ENCODE measurements around the gene IL1RL2. TPM values are rescaled to one million over a fixed set of nuclear protein-coding genes. Genes with fewer than 3 reads are reported as not detected.

Gene IL1RL2
- total RNA-seq, 4 donors from 2014 or later = 0.35 to 0.49 TPM; not detected in 2

DNA sequence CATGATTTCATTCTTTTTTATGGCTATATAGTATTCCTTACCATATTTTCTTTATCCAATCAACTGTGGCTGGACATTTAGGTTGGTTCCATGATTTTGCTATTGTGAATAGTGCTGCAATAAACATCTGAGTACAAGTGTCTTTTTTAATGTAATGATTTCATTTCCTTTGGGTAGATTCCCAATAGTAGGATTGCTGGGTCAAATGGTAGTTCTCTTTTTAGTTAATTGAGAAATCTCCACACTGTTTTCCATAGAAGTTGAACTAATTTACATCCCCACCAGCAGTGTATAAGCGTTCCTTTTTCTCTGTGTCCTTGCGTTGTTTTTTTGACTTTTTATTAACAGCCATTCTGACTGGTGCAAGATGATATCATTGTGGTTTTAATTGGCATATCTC is 65.4 kb downstream of the IL1RL2 start:
- no peaks in the 10 kb centered on the region for H3K9me3 ChIP-seq
- no peak overlapping the region for H3K4me3 ChIP-seq
- ATAC-seq (no peak), DNase-seq (no peak)
- H3K4me1 ChIP-seq = peaks cover 10 to 14% of the 10 kb centered on the region in 2 donors
- H3K27ac ChIP-seq = no peak overlapping the region
- intact Hi-C loops (cut with DNase I; ENCODE audit: low total_unique reads) (no loop called here), in situ Hi-C loops (cut with MboI; ENCODE audit: low sequenced_read_pairs in 4 of 4) (loop anchor here in 2 of 4 donors (10.0 kb wide), 2 partner anchors 103 to 193 kb away; partner anchors contain the start of gene IL18R1 (in 1 of the 2))
- H3K36me3 ChIP-seq = no peaks in the 10 kb centered on the region
- TF ChIP-seq POLR2A (IDR thresholded peaks at IDR 0.05) (no peak), CTCF (IDR thresholded peaks at IDR 0.05 in 4 of 5, conservative IDR thresholded peaks at IDR 0.05 in 1 of 5) (no peak)
- H3K27me3 ChIP-seq = peaks cover 0 to 16% (median 0%) of the 10 kb centered on the region in 3 donors

- no peaks in the 10 kb centered on the region for H3K9me3 ChIP-seq
- peaks cover 12 to 24% of the 10 kb centered on the region in 2 donors for H3K4me1 ChIP-seq
- in situ Hi-C loops (cut with MboI; ENCODE audit: low sequenced_read_pairs in 4 of 4) (loop anchor here in 2 of 4 donors (10.0 kb wide), 2 partner anchors 102 to 192 kb away; partner anchors contain the start of gene IL18R1 (in 1 of the 2)), intact Hi-C loops (cut with DNase I; ENCODE audit: low total_unique reads) (no loop called here)
- TF ChIP-seq CTCF (IDR thresholded peaks at IDR 0.05 in 4 of 5, conservative IDR thresholded peaks at IDR 0.05 in 1 of 5) (no peak), POLR2A (IDR thresholded peaks at IDR 0.05) (no peak)
- peaks cover 0 to 16% (median 0%) of the 10 kb centered on the region in 3 donors for H3K27me3 ChIP-seq
- no peak overlapping the region for H3K27ac ChIP-seq
- H3K36me3 ChIP-seq = no peaks in the 10 kb centered on the region
- DNase-seq = no peak
- ATAC-seq = no peak
- no peak overlapping the region for H3K4me3 ChIP-seq
These were observed 66.4 kb downstream of the IL1RL2 start for GRCh38 chr2:102253140-102253752.

GRCh38 chr2:102253753-102254150 is 66.9 kb downstream of the IL1RL2 start:
- intact Hi-C loops (cut with DNase I; ENCODE audit: low total_unique reads) = loop anchor here (2.0 kb wide), 1 partner anchor 101 kb away; the partner anchor contains the start of gene IL18R1
- H3K4me1 ChIP-seq = peaks cover 12 to 28% of the 10 kb centered on the region in 2 donors

GRCh38 chr2:102256276-102256675 is 69.5 kb downstream of the IL1RL2 start:
- no peaks in the 10 kb centered on the region for H3K36me3 ChIP-seq
- in situ Hi-C loops (cut with MboI; ENCODE audit: low sequenced_read_pairs in 4 of 4) (loop anchor here in 2 of 4 donors (5.0 to 10.0 kb wide), 3 partner anchors 96 to 189 kb away; partner anchors contain the start of gene IL18R1 (in 1 of the 2)), intact Hi-C loops (cut with DNase I; ENCODE audit: low total_unique reads) (no loop called here)
- no peaks in the 10 kb centered on the region for H3K9me3 ChIP-seq
- peak overlapping the region; percentile 15 to 24 (median 22) for H3K4me3 ChIP-seq
- peaks cover 0 to 12% (median 0%) of the 10 kb centered on the region in 3 donors for H3K27me3 ChIP-seq
- no peak for DNase-seq
- no peak for ATAC-seq
- no peak for TF ChIP-seq CTCF (IDR thresholded peaks at IDR 0.05 in 4 of 5, conservative IDR thresholded peaks at IDR 0.05 in 1 of 5)
- H3K27ac ChIP-seq = peak overlapping the region in 2 of 4 donors; percentile 72 to 82
- H3K4me1 ChIP-seq = peaks cover 12 to 35% of the 10 kb centered on the region in 2 donors

More at GRCh38 chr2:102253753-102254150, 66.9 kb downstream of the IL1RL2 start:
- Histone ChIP-seq H3K36me3 (no peaks in the 10 kb centered on the region), H3K4me3 (no peak overlapping the region), H3K9me3 (no peaks in the 10 kb centered on the region), H3K27ac (no peak overlapping the region), H3K27me3 (peaks cover 0 to 16% (median 0%) of the 10 kb centered on the region in 3 donors)
- DNase-seq (no peak), ATAC-seq (no peak)
- peak in 1 of 5 experiments; percentile 29 for TF ChIP-seq CTCF (IDR thresholded peaks at IDR 0.05 in 4 of 5, conservative IDR thresholded peaks at IDR 0.05 in 1 of 5)
- no peak for TF ChIP-seq POLR2A (IDR thresholded peaks at IDR 0.05)
- in situ Hi-C loops (cut with MboI; ENCODE audit: low sequenced_read_pairs in 4 of 4) = loop anchor here in 2 of 4 donors (10.0 kb wide), 2 partner anchors 101 to 191 kb away; partner anchors contain the start of gene IL18R1 (in 1 of the 2)

Data from gastrocnemius medialis (tissue), 4 donors.